HepG2 (cell line): Measurements from ENCODE around the gene DAB2IP. TPM values are rescaled to one million over a fixed set of nuclear protein-coding genes. Genes with fewer than 3 reads are reported as not detected.

ENCODE experiments used
- AHDC1 ChIP-seq: sonication (generic); formaldehyde crosslinking; IDR thresholded peaks from 2 replicates; pipeline ENCODE4 v1.5.1; 2020; ENCODE audit warnings: mild to moderate bottlenecking, missing genetic modification reagents, borderline replicate concordance
- AKNA ChIP-seq: sonication (generic); formaldehyde crosslinking; IDR thresholded peaks from 2 replicates; pipeline ENCODE4 v1.4.0; 2020; ENCODE audit warnings: missing genetic modification reagents, borderline replicate concordance
- ATF4 ChIP-seq, 2 experiments: fragments of 450-650 bp in 1 of 2; sonication (generic) in 1 of 2; formaldehyde crosslinking; IDR thresholded peaks; 2 replicates each; pipeline versions ENCODE4 v1.5.0 to v1.8.0; 2020 to 2022; ENCODE audit warnings: mild to moderate bottlenecking in 1 of 2, missing genetic modification reagents in 1 of 2
- DMTF1 ChIP-seq: sonication (generic); formaldehyde crosslinking; IDR thresholded peaks from 2 replicates; pipeline ENCODE4 v1.4.0; 2020; ENCODE audit warnings: mild to moderate bottlenecking, missing genetic modification reagents
- NCOA1 ChIP-seq: sonication (generic); formaldehyde crosslinking; IDR thresholded peaks from 2 replicates; pipeline ENCODE4 v1.9.0; 2021; ENCODE audit warnings: missing genetic modification reagents
- POLR2A ChIP-seq, 2 experiments: IDR thresholded peaks; 2 replicates each; pipeline ENCODE4 v1.6.1; 2011; ENCODE audit warnings: low read depth in 2 of 2, low read length in 2 of 2, mild to moderate bottlenecking in 1 of 2, moderate library complexity in 1 of 2; ENCODE audit not compliant: insufficient read depth in 1 of 2
- polyA plus RNA-seq, 8 experiments: library from polyadenylated mRNA; depleted of rRNA in 3 of 8; stranded (reverse) in 7 of 8; unstranded in 1 of 8; fragments of >200 nt; fragmentation: Illumina TruSeq in 4 of 8; extraction: Trizol in 4 of 8; gene quantifications; 2 replicates each; pipeline versions ENCODE4 v1.2.1 to v1.2.3, GENCODE V29; 2011 to 2016; ENCODE audit warnings: low read depth in 4 of 8, missing spikeins in 1 of 8, mixed read lengths in 1 of 8; ENCODE audit not compliant: insufficient read depth in 1 of 8
- total RNA-seq, 5 experiments: library from RNA; depleted of rRNA; stranded (reverse); fragments of >200 nt; fragmentation: Illumina TruSeq; extraction: Trizol; gene quantifications; 2 replicates each; pipeline ENCODE4 v1.2.3, GENCODE V29; 2016; ENCODE audit warnings: low read depth in 1 of 5

Gene DAB2IP
- total and polyA plus RNA-seq, 2 of the 13 experiments (the other 11 are each of a cell fraction or from before 2014, with no cell fraction given), result 25.3 to 37.9 TPM

DNA sequence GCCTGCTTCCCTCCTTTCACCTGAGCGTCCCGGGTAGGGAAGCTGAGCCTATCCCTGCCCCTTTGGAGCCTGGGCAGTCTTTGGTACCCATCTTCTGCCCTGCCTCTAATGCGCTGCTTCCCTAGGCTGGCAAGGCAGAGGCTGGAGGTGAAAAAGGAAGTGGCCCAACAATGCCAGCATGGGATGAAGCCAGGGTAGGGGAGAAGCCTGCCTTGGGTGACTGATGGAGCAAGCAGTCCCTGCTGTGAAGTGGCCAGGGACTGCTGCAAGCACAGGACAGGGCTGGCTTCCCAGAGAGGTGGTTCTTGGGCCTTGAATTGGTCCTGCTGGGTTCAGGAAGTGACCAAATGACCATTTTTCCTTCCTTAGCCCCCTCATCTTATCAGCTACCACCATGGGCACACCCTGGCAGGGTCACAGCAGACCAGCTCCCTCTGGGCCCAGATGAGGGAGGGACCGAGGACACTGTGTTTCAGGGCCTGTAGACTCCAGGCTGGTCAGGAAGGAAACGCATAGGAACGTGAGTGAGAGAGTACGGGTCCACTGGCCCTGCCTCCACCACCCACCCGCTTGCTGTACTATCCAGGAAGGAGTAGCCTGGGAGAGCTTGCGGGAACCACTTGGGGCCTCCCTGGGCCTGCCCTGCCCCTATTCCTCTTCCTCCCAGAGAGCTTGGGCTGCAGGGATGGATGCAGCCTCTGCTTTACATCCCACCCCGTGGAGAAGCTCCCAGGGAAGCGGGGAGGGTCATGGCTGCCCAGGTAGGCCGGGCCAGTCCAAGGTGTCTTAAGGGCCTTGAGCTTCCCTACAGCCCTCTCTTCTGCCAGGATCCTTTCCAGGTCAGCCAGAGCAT is 102.6 kb downstream of the DAB2IP start (continued):
- TF ChIP-seq DMTF1 (CRISPR knock-in tag), result no peak
- TF ChIP-seq NCOA1, result no peak
- no peak for TF ChIP-seq AKNA (CRISPR knock-in tag)
- TF ChIP-seq POLR2A (IDR thresholded peaks at IDR 0.05; ENCODE audit: insufficient read depth in 1 of 2, low read depth in 2 of 2, low read length in 2 of 2), result no peak
- no peak for TF ChIP-seq ATF4 (CRISPR knock-in tag; IDR thresholded peaks at IDR 0.05)
- no peak for TF ChIP-seq AHDC1 (CRISPR knock-in tag)
